ENCODE measurements around the gene IHH.

DNA sequence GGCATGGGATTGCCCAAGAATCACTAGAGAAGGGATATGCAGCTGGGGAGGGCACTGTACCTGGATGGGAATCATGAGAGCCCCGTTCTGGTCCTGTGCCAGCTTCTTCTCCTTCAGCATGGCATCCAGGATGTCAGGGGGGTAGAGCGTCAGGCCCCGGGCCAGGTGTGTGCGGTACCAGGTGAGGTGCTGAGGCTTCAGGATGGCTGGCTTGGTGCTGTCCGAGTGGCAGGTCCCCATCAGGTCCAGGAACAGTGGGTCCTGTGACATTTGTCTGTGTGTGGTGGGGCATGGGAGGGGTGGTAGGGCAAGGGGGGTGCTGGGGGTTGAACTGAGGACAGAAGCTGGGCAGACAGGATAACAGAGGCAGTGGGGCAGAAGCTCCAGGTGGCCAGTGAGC is 32.6 kb downstream of the IHH start:
- TF ChIP-seq, protein P1, sequence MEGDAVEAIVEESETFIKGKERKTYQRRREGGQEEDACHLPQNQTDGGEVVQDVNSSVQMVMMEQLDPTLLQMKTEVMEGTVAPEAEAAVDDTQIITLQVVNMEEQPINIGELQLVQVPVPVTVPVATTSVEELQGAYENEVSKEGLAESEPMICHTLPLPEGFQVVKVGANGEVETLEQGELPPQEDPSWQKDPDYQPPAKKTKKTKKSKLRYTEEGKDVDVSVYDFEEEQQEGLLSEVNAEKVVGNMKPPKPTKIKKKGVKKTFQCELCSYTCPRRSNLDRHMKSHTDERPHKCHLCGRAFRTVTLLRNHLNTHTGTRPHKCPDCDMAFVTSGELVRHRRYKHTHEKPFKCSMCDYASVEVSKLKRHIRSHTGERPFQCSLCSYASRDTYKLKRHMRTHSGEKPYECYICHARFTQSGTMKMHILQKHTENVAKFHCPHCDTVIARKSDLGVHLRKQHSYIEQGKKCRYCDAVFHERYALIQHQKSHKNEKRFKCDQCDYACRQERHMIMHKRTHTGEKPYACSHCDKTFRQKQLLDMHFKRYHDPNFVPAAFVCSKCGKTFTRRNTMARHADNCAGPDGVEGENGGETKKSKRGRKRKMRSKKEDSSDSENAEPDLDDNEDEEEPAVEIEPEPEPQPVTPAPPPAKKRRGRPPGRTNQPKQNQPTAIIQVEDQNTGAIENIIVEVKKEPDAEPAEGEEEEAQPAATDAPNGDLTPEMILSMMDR (IDR thresholded peaks at IDR 0.05) = no peak
- no peak for TF ChIP-seq POLR2A (IDR thresholded peaks at IDR 0.05)

All from right lobe of liver (tissue), 4 donors.